GM18868 (cell line): ENCODE data around the gene EIF4E3.

ENCODE experiments used
- ATAC-seq: cut with Tn5 transposase; IDR thresholded peaks from one replicate; pipeline ENCODE4 v1.9.1; 2021; ENCODE audit warnings: mild to moderate bottlenecking, moderate library complexity; ENCODE audit not compliant: unreplicated experiment

EIF4E3 gene

DNA sequence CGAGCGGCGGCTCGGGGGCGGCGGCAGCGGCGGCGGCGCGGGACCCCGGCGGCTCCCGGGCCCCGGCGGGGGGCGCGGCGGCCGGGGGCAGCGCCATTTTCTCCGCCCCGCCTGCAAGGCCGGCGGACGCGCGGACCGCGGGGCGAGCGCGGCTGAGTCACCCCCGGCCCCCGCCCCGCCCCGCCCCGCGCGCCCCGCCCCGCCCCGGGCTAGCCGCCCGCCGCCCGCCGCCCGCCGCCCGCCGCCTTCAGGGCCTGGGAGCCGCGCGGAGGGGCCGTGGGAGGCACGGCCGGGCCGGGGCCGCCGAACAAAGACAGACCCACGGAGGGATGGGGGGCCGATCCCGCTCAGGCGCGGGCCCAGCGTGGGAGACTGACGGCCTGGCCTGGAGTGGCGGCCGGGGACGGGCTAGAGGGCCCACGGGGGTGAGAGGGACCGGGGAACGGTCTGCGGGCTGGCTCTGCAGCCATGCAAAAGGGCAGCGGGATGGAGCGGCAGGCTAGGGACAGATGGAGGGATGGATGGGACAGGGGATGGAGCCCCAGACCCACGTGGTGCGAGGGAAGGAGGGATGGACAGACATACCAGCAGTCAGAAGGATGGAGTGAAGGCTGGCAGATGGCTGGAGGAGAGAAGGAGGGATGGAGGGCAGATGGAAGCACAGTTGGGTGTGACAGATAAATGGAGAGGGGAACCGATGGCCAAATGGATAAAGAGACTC lies at the start of gene EIF4E3:
EIF4E3 (minus strand) TSS at position 132 of the 721 bp plus-strand sequence; CDS start at position 97, 35 bp downstream.
- peak; percentile 57 for ATAC-seq

DNA sequence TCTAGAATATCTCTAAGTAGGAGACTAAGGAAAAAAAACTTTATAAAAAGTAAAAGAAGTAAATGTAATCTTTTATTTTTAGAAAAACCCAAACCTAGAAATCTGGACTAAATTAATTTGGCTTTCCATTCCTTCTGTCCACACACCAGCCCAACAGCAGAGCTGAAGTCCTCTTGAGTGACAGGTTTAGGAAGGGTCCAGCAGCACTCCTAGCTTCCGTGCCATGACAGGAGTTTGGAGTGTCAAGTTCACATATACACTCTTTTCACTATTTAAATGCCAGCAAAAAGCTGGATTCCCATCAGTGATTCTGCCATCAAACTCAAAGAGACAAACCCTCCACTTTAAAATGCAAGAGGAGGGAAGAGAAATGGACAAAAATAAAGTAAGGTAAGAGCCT lies 46.7 kb upstream of the EIF4E3 start:
- no peak for ATAC-seq

DNA sequence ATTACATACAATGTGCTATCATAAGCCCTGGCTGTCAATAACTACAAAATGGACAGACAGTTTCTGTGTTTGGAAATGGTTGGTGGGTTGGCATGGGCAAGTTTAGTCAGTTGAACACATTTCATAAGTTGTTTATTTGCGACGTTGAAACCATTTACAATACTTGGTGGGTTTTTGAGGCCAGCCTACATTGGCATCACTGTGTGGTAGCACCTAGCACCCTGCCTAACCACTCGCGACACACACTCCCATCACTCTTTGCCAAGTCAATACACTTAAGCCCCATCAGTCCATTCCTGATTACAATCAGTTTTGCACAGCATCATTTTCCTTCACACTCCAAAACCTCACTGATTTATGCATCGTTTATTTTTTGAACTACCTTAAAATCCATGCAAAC lies 45.9 kb upstream of the EIF4E3 start:
- no peak for ATAC-seq

DNA sequence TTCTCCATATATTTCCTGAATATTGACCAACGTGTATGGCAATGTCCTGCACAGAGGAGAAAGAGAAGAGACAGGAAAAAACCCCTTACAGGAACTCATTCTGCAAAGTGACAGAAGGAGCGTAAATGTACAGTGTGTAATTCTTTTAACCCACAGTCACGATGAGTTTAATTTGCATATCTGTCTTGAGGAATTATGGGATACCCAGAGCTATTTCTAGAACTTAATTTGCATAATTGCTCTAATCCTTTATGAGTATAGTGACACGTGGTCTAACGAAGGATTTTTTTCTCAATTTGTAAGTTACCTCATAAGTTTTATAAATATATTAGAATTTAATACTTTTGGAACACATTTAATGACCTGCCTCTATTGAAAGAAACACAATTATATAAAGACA lies 38.2 kb upstream of the EIF4E3 start:
- ATAC-seq = no peak

DNA sequence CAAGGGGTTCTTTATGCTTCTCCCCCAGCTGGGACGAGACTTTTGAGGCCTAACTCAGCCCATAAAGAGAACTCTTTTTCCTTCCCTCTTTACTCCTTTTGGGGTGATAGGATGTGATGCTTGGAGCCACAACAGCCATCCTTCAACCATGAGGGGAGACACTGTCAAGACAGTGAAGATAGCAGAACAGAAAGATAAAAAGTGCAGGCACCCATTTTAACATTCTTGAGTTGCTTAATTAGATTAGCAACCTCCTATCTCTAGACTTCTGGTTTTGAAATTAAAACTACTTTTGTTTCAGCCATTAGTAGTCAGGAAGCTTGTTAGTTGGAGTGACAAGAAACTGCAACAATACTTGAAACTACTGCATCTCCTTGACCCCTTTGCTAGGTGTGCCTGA lies 34.9 kb upstream of the EIF4E3 start:
- ATAC-seq = no peak

DNA sequence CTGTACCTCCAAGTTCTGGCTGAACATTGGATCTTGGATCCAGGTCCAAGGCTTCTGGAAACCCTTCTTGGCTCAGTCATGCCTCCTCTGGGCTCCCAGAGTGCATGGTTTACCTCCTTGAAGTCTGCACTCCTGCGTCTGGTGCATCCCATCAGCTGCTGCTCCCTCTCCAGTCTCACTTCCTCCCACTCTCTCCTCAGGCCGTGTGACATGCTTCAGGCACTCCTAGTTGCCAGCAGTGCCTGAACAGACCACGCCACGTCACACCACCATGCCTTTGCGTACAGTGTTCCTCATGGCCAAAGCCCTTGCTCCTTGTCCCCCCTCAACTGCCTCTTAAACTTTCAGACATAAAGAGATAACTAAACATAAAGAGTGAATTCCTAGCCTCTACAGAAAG lies 34.2 kb upstream of the EIF4E3 start:
- ATAC-seq = no peak

DNA sequence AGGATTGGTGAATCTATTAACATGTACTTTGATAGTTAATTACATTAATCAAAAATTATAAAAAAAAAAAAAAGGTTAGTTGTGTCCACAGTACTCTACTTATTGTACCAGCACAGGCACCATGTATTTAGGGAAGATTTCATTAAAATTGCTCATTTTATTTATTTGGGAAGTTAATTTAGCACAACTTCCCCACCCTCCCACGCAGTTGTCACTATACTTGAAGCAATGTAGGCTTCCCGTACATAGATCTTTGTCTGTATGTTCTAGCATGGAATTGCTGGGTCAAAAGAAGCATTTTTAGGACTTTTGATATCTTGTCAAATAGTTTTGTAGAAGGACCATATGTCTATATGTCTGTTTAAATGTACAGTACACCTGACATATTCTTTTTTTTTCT lies 32.9 kb upstream of the EIF4E3 start:
- no peak for ATAC-seq

DNA sequence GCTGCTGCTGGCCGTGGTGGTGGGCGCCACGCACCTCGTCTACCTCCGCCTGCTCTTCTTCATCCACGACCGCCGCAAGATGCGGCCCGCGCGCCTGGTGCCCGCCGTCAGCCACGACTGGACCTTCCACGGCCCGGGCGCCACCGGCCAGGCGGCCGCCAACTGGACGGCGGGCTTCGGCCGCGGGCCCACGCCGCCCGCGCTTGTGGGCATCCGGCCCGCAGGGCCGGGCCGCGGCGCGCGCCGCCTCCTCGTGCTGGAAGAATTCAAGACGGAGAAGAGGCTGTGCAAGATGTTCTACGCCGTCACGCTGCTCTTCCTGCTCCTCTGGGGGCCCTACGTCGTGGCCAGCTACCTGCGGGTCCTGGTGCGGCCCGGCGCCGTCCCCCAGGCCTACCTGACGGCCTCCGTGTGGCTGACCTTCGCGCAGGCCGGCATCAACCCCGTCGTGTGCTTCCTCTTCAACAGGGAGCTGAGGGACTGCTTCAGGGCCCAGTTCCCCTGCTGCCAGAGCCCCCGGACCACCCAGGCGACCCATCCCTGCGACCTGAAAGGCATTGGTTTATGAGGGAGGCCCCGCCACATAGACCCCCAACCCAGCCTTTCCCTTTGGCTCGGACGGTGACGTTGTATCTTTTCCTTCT lies 29.5 kb upstream of the EIF4E3 start:
- ATAC-seq = no peak

DNA sequence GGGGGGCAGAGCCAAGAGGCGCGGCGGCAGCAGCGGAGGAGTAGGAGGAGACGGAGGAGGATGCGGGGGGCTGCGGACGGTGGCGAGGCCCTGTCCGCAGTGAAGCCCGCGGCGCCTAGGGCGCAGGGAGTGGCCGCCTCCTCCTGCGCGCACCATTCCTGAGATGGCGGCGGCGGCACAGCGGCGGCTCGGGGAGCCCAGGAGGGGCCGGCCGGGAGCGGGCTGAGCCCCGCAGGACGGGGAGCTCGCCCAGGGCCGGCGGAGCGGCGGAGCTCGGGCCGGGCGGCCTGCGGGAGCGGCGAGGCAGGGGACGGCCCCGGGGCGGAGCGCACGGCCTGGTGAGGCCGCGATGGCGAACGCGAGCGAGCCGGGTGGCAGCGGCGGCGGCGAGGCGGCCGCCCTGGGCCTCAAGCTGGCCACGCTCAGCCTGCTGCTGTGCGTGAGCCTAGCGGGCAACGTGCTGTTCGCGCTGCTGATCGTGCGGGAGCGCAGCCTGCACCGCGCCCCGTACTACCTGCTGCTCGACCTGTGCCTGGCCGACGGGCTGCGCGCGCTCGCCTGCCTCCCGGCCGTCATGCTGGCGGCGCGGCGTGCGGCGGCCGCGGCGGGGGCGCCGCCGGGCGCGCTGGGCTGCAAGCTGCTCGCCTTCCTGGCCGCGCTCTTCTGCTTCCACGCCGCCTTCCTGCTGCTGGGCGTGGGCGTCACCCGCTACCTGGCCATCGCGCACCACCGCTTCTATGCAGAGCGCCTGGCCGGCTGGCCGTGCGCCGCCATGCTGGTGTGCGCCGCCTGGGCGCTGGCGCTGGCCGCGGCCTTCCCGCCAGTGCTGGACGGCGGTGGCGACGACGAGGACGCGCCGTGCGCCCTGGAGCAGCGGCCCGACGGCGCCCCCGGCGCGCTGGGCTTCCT lies 28.8 kb upstream of the EIF4E3 start, which contains the start of gene GPR27:
GPR27 (plus strand) TSS at position 155 of the 909 bp plus-strand sequence; CDS start at position 350, 195 bp downstream.
- no peak for ATAC-seq

DNA sequence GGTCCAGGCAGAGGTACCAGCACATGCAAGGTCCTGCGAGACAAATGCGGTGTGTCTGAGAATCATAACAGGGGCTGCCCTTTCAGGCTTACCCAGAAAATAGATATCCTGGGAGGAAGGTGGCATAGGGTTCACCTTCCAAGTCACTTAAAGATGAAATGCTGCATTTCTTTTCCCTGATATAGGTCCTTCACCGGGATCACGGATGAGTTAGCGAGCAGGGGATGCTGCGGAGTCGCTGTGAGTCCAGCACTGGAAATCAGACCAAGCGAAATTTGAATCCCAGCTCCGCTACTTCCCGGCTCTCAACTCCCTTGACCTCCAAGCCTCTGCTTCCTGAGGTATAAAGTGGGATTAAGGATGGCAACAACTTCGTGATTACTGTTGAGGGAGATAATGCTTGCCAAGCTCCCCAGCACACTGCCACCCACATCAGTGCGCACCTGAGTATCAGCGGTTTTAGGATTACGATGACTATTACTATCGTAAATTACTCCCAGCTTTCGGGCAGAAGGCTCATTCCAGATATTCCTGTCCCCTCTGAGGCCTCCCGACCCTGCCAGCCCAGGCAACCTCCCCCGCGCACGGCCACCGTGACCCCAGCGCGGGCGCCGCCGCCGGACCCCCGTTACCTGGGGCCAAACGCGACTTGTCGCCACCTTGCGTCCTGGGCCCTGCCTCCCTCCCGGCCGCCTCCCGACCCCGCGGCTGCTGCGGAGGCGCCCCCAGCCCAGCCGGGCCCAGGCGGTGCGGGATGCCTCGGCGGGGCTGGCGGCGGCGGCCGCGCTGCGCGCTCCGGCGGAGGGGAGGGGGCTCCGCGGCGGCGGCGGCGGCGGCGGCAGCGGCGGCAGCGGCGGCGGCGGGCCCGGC lies 27.9 kb upstream of the EIF4E3 start:
- no peak for ATAC-seq

DNA sequence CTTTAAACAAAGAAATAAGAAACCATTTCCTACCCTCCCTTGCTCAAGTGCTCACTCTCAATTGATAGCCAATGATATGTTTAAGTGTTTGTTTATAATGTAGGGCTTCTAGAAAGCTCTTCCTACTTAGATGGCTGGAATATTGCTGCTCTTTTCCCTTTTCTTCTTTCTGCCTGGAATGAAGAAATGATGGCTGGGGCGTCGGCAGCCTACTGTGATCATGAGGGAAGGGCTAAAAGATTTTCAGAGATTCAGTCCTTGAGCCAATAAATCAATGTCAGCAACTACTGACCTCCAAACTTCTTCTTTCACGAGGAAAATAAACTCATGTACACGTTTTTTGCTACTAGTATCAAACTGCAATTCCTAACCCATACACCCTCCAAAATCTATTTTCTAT lies 26.4 kb upstream of the EIF4E3 start:
- no peak for ATAC-seq

DNA sequence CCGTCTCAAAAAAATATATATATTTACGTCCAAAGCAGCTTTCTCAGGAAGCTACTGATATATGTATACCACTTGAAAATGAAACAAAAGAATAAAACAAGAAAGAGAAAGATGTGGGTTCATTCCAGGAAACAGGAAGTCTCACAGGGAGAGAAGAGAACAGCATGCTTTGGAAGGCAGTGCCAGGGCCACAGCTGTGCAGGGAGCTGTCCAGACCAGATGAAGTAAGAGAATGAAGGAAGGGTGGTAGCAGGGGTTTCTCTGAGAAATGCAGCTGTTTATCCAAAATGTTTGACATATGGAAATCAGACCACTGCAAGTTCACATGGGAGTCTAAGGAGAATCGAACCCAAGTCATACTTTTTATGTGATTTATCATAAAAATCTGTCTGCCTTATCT lies 19.5 kb upstream of the EIF4E3 start:
- no peak for ATAC-seq

DNA sequence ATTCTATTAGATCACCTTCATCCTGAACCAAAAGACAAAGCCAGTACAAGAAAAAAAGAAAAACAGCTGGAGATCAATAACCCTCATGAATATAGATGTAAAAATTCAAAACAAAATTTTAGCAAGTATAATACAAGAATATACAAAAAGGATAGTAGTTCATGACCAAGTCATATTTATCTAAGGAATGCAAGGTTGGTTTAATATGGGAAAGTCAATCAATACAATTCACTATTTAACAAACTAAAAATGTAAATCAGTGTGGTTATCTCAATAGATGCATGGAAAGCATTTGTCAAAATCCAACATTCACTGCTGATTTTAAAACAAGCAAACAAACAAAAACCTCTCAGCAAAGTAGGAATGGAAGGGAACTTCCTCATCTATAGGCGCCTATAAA lies 17.4 kb upstream of the EIF4E3 start:
- ATAC-seq = no peak

DNA sequence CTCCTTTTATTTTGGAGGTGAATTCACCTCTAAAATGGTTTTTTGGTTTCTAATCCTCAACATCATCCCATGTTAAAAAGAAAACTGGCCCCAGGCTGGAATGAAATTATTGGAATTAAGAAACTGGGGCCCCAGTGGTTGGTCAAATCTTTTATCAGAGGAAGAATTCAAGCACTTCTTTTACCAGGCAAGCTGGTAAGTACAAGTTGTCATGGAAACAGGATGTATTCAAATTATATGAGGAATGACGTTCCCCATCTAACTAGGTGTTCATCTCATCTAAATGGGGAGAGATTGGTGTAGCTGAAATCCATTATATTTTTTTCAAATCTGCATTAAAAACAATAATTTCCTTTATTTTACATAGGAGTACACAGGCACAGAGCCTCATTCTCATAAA lies 9.7 kb upstream of the EIF4E3 start:
- no peak for ATAC-seq

DNA sequence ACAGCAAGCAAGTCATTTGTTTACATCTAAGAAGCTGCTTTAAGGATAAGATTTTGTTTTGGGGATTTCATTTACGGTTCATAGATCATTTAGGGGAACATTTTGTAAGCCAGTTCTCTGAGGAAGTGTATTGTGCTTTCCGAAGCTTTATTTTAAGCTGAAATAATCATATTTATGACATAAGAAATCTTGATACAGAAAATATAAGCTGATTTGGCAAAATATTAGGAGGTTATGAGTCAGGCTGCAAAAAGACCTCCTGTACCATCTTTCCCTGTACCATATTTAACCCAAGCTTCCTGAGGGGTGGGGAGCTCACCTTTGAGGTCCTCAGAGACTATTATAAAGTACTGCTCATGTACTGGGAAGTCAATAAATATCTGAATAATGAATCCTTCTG lies 8.1 kb upstream of the EIF4E3 start:
- ATAC-seq = no peak

DNA sequence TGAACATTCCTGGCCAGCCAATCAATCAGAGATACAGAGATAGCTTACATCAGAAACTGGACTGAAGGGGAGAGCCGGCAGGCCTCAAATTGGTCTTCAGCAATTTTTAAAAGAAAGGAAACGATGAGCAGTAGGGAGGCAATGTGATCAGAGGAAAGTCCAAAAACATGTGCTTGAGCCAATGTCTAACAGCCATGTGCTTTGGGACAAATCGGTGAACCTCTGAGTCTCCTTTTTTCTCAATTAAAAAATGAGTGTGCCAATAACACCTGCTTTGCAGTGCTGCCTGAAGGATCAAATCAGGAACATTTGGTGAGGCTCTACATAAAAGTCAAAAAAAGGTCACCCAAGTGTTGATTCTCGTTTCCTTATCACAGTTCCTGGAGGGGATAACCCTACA lies 7.4 kb upstream of the EIF4E3 start:
- no peak for ATAC-seq

DNA sequence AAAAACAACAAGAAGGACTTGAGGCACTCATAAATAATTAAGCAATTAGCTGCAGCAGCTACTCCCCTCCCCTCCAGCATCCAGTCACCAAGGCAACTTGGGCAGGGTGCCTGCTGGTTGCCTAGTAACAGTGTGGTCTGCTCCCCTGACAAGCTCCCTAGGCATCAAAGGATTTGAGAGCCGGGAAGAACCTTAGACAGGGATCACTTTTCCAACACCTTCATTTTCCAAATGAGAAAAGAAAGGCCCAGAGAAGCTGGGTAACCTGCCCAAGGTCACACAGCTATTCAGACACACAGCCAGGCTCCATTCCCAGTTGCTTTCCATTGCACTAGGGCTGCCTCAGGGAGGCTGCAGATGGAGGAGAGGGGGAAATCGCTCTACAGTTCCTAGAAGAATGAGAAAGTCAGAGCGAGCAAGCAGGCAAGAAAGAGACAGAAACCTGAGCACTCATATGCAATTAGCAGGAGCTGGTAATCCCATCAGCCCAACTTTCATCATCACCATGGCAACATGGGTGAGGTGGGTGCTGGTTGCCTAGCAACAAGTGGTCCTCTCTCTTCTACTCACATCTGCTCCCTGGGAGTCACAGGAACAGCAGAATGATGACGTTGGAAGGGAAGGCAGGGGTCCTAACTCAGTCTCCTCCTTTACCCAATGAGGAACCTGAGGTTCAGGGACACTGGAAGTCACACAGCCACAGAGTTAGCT lies 3.6 kb upstream of the EIF4E3 start:
- no peak for ATAC-seq

DNA sequence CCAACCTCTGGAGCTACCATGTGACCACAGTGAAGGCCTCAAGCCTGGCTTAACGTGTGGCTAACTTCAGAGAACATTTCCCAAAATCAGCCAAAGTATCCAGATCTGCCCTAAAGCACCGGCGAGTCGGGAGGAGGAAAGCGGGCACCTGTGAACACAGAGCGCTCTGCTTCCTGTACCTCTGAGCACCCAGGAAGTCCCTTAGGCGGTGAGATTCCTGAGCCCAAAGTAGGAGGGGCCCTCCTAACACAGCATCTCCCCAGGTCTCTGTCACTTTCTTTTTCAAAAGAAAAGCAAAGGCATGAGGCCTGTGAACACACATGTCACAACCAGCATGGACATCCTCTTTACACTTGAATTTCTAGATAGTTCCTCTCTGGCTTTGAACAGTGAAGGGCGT lies 944 bp upstream of the EIF4E3 start:
- no peak for ATAC-seq

DNA sequence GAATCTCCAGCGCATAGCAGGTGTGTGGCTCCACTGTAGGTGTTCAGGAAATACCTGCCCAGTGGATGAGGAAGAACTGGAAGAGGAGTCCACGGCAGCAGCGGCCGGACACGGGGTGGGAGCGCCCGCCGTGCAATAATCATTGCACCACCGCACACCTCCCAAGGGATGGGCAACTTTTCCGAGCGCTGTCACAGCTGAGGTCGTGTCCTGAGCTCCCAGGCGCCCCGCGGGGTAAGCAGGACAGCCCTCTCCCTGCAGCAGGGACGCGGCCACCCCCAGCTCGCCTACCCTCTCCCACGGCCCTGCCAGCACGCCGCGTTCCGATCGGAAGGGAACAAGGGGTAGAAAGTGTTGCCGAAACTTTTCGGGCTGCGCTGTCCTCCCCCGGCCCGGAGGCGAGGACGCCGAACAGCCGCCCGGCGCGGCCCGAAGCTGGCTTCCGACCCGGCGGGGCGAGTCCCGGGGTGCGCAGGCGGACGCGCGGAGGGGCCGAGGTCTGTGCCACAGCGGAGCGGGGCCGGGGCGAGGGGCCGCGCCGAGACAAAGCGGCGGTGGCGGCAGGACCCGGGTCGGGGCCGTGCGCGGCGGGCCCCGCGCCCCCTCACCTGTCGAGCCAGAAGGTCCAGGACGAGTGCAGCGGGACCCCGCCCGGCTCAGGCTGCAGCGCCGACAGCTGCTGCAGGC lies 475 bp downstream of the EIF4E3 start:
- ATAC-seq = peak; percentile 41

DNA sequence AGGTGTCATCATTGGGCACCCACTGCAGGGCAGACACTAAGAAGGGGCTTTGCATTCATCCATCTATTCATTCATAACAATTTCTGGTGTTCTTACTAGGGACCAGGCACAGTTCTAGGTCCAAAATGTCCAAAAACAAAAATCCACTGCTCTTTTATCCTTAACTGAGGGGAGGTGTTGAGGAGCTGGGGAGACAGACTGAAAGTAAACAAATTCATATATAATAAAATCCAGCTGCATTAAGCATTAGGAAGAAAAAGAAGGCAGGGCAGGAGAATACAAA lies 1.1 kb downstream of the EIF4E3 start:
- ATAC-seq = no peak
